CD14-positive monocyte (primary cell): Measurements from ENCODE around the gene RAB27B. TPM values are rescaled to one million over a fixed set of nuclear protein-coding genes. Genes with fewer than 3 reads are reported as not detected.

ENCODE experiments used
- DNase-seq, 3 donors: peaks; one replicate each; pipeline ENCODE4 v3.0.0-alpha.2; 2011 to 2022
- H2AFZ ChIP-seq: 2 replicates; pipeline ENCODE4 v1.6.0; 2012; ENCODE audit warnings: mild to moderate bottlenecking, low read depth, low read length, inconsistent platforms; ENCODE audit not compliant: insufficient read depth, poor library complexity, severe bottlenecking
- H3K27ac ChIP-seq, 2 donors: 1 replicate in 1 of 2; 2 replicates in 1 of 2; pipeline ENCODE4 v1.5.1; 2012 to 2013; ENCODE audit warnings: low read length in 2 of 2, control low read depth in 1 of 2, inconsistent platforms in 1 of 2, low read depth in 1 of 2, mild to moderate bottlenecking in 1 of 2
- H3K27me3 ChIP-seq, 2 donors: one replicate each; pipeline versions ENCODE4 v1.6.0 to v1.6.1; 2011 to 2013; ENCODE audit warnings: low read length in 2 of 2; ENCODE audit not compliant: control insufficient read depth in 2 of 2, insufficient read depth in 2 of 2
- H3K36me3 ChIP-seq, 2 donors: replicated peaks in 1 of 2; 1 replicate in 1 of 2; 2 replicates in 1 of 2; pipeline versions ENCODE4 v1.5.1 to v1.6.1; 2012 to 2013; ENCODE audit warnings: low read length in 2 of 2, control low read depth in 1 of 2, inconsistent platforms in 1 of 2, mild to moderate bottlenecking in 1 of 2; ENCODE audit not compliant: insufficient read depth in 2 of 2, control insufficient read depth in 1 of 2
- H3K4me1 ChIP-seq, 2 donors: 1 replicate in 1 of 2; 2 replicates in 1 of 2; pipeline versions ENCODE4 v1.5.1 to v1.6.1; 2012 to 2013; ENCODE audit warnings: low read length in 2 of 2, control low read depth in 1 of 2, inconsistent platforms in 1 of 2, mild to moderate bottlenecking in 1 of 2, moderate library complexity in 1 of 2; ENCODE audit not compliant: insufficient read depth in 2 of 2, control insufficient read depth in 1 of 2
- H3K4me2 ChIP-seq: replicated peaks from 2 replicates; pipeline ENCODE3; 2012; ENCODE audit warnings: low read length, moderate library complexity, mild to moderate bottlenecking; ENCODE audit not compliant: poor library complexity, severe bottlenecking; ENCODE audit errors: extremely low read depth
- H3K4me3 ChIP-seq, 3 experiments: fragments of 200-600 bp in 1 of 3; sonication (generic) in 1 of 3; replicated peaks in 1 of 3; 1 replicate in 2 of 3; 2 replicates in 1 of 3; pipeline ENCODE4 v1.5.1; 2011 to 2013; ENCODE audit warnings: low read length in 3 of 3, mild to moderate bottlenecking in 3 of 3, control low read depth in 2 of 3, low read depth in 2 of 3, inconsistent platforms in 1 of 3, moderate library complexity in 1 of 3
- H3K79me2 ChIP-seq: 2 replicates; pipeline ENCODE4 v1.6.0; 2012; ENCODE audit warnings: mild to moderate bottlenecking, control low read depth, inconsistent platforms, low read length, moderate library complexity; ENCODE audit not compliant: insufficient read depth
- H3K9ac ChIP-seq: 2 replicates; pipeline ENCODE4 v1.6.0; 2017; ENCODE audit warnings: low read length, mild to moderate bottlenecking; ENCODE audit not compliant: insufficient read depth, poor library complexity, severe bottlenecking
- H3K9me3 ChIP-seq, 2 donors: replicated peaks in 1 of 2; 1 replicate in 1 of 2; 2 replicates in 1 of 2; pipeline versions ENCODE4 v1.5.1 to v1.6.1; 2012 to 2013; ENCODE audit warnings: low read length in 2 of 2, control low read depth in 1 of 2; ENCODE audit not compliant: control insufficient read depth in 1 of 2, insufficient read depth in 1 of 2
- H4K20me1 ChIP-seq: 2 replicates; pipeline ENCODE4 v1.6.0; 2012; ENCODE audit warnings: mild to moderate bottlenecking, low read length, control low read depth, moderate library complexity; ENCODE audit not compliant: insufficient read depth
- H3K27ac Mint-ChIP-seq, 7 donors: one replicate each; pipeline ENCODE4 v1.8.0; 2020; ENCODE audit warnings: mild to moderate bottlenecking in 7 of 7, mixed read lengths in 7 of 7, moderate library complexity in 6 of 7, inconsistent platforms in 2 of 7
- H3K27me3 Mint-ChIP-seq, 3 donors: one replicate each; pipeline ENCODE4 v1.8.0; 2021 to 2022; ENCODE audit warnings: low read depth in 3 of 3, mild to moderate bottlenecking in 3 of 3, mixed read lengths in 3 of 3, moderate library complexity in 3 of 3, inconsistent platforms in 1 of 3
- H3K36me3 Mint-ChIP-seq, 2 donors: one replicate each; pipeline ENCODE4 v1.8.0; 2020; ENCODE audit warnings: mixed read lengths in 2 of 2, inconsistent platforms in 1 of 2, mild to moderate bottlenecking in 1 of 2
- H3K4me1 Mint-ChIP-seq: one replicate; pipeline ENCODE4 v1.8.0; 2020; ENCODE audit warnings: mild to moderate bottlenecking, mixed read lengths
- H3K4me3 Mint-ChIP-seq, 2 donors: one replicate each; pipeline ENCODE4 v1.8.0; 2020; ENCODE audit warnings: mild to moderate bottlenecking in 2 of 2, mixed read lengths in 2 of 2, moderate library complexity in 1 of 2
- H3K9me3 Mint-ChIP-seq, 7 donors: one replicate each; pipeline ENCODE4 v1.8.0; 2020 to 2022; ENCODE audit warnings: mixed read lengths in 7 of 7, mild to moderate bottlenecking in 6 of 7, moderate library complexity in 6 of 7, inconsistent platforms in 2 of 7
- CTCF ChIP-seq: fragments of 200-600 bp; IDR thresholded peaks from one replicate; pipeline ENCODE4 v1.8.0; 2022; ENCODE audit warnings: antibody characterized with exemption, mild to moderate bottlenecking
- WGBS: methylation state at CpG from one replicate; pipeline ENCODE4 v1.1.5; 2013; ENCODE audit warnings: missing lambda C conversion rate; ENCODE audit not compliant: insufficient coverage; 5-methylcytosine and 5-hydroxymethylcytosine counted together
- intact Hi-C, 2 donors: fragments of 100-400 bp; cut with micrococcal nuclease; formaldehyde crosslinking; loops; one replicate each; pipeline versions ENCODE4 v1.15.0 to v1.15.1; 2023
- polyA plus RNA-seq, 3 donors: library from polyadenylated mRNA; depleted of rRNA in 1 of 3; unstranded in 2 of 3; stranded (reverse) in 1 of 3; fragments of 300-500 nt in 2 of 3; fragments of >200 nt in 1 of 3; fragmentation: Illumina TruSeq in 2 of 3; gene quantifications; 1 replicate in 2 of 3; 2 replicates in 1 of 3; pipeline ENCODE4 v1.2.3, GENCODE V29; 2012 to 2021

The RAB27B gene
- polyA plus RNA-seq, 3 donors: 0.11 to 0.13 TPM; not detected in 1

- no peak overlapping the region for H3K27ac Mint-ChIP-seq
- TF ChIP-seq CTCF: no peak
- H2AFZ ChIP-seq: no peak overlapping the region
- no peaks in the 10 kb centered on the region for H3K9me3 ChIP-seq
- 100% methylated on average over 2 of the region's 3 CpGs for WGBS
- H3K4me2 ChIP-seq: no peak overlapping the region
- no peak overlapping the region for H3K9ac ChIP-seq
- H3K36me3 Mint-ChIP-seq: no peaks in the 10 kb centered on the region
- no peaks in the 10 kb centered on the region for H4K20me1 ChIP-seq
- H3K4me1 Mint-ChIP-seq: no peaks in the 10 kb centered on the region
- H3K4me1 ChIP-seq: no peaks in the 10 kb centered on the region
- no peaks in the 10 kb centered on the region for H3K79me2 ChIP-seq
- H3K27me3 Mint-ChIP-seq: peaks cover 0 to 4% (median 2%) of the 10 kb centered on the region in 3 donors
- no peaks in the 10 kb centered on the region for H3K36me3 ChIP-seq
- intact Hi-C loops: no loop called here
- no peak for DNase-seq
- no peak overlapping the region for H3K4me3 Mint-ChIP-seq
- no peaks in the 10 kb centered on the region for H3K27me3 ChIP-seq
- no peak overlapping the region for H3K27ac ChIP-seq
- no peak overlapping the region for H3K4me3 ChIP-seq
- no peaks in the 10 kb centered on the region for H3K9me3 Mint-ChIP-seq
Measured at GRCh38 chr18:54916507-54916906, 88.2 kb downstream of the RAB27B start.

DNA sequence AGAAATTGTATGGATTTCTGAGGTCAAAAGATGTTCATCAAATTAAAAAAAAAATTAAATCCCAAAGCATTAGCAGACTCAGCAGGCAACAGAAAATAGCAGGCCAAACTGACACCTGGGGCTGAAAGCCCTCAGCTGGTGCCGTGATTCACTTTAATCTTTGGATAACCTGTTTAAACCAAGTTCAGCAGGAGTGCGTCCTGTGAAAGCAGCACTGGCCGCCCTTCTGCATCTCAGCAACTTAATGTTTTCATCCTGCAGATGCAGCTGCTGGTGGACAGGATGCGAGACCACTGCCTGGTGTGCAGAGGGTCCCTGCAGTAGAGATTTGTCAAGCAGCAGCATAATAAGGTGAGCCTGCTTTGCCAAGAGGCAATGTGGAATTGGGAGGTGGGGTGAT, 89.8 kb downstream of the RAB27B start:
- no peaks in the 10 kb centered on the region for H3K4me1 ChIP-seq
- H3K4me1 Mint-ChIP-seq: no peaks in the 10 kb centered on the region
- H3K9me3 ChIP-seq: no peaks in the 10 kb centered on the region

More for the DNA sequence above, 89.8 kb downstream of the RAB27B start:
- Histone ChIP-seq H3K9ac (no peak overlapping the region), H3K79me2 (no peaks in the 10 kb centered on the region), H3K36me3 (no peaks in the 10 kb centered on the region), H3K4me2 (no peak overlapping the region), H3K27me3 (no peaks in the 10 kb centered on the region), H3K27ac (no peak overlapping the region), H4K20me1 (no peaks in the 10 kb centered on the region), H3K4me3 (no peak overlapping the region), H2AFZ (no peak overlapping the region)
- Mint-ChIP-seq H3K4me3 (no peak overlapping the region), H3K9me3 (peaks cover 0 to 1% (median 0%) of the 10 kb centered on the region in 7 donors), H3K36me3 (no peaks in the 10 kb centered on the region), H3K27ac (no peak overlapping the region), H3K27me3 (peaks cover 0 to 4% (median 0%) of the 10 kb centered on the region in 3 donors)
- DNase-seq: no peak
- intact Hi-C loops: no loop called here
- 98% methylated on average over 4 of the region's 4 CpGs for WGBS
- no peak for TF ChIP-seq CTCF
